WTC11 (cell line): ENCODE results near the gene INPPL1. TPM values are rescaled to one million over a fixed set of nuclear protein-coding genes. Genes with fewer than 3 reads are reported as not detected.

ENCODE experiments used
- ATAC-seq: fragments of 200-7000 bp; cut with Tn5 transposase; 2 replicates; pipeline ENCODE4 v1.10.0; 2021; ENCODE audit warnings: mild to moderate bottlenecking, moderate library complexity
- CTCF ChIA-PET: fragments of 300-600 bp; sonication (Branson Sonifier 250); formaldehyde crosslinking; loops from one replicate; lab custom pipeline; 2021; ENCODE audit warnings: antibody characterized with exemption; lab: Charles Lee
- POLR2A ChIA-PET: fragments of 350-600 bp; sonication (Branson Sonifier 250); formaldehyde crosslinking; loops from one replicate; lab custom pipeline; 2021; ENCODE audit warnings: antibody characterized with exemption; lab: Charles Lee
- DNase-seq: peaks from one replicate; pipeline ENCODE4 v3.0.0; 2021; ENCODE audit warnings: low spot score
- H3K27ac Mint-ChIP-seq: 2 replicates; pipeline ENCODE4 v1.8.0; 2021; ENCODE audit warnings: mixed read lengths
- H3K27me3 Mint-ChIP-seq: 2 replicates; pipeline ENCODE4 v1.8.0; 2021; ENCODE audit warnings: low read depth, mild to moderate bottlenecking, moderate library complexity, mixed read lengths
- H3K36me3 Mint-ChIP-seq: 2 replicates; pipeline ENCODE4 v1.8.0; 2021; ENCODE audit warnings: mixed read lengths
- H3K4me1 Mint-ChIP-seq: 2 replicates; pipeline ENCODE4 v1.8.0; 2022; ENCODE audit warnings: mixed read lengths
- H3K4me3 Mint-ChIP-seq: 2 replicates; pipeline ENCODE4 v1.8.0; 2021; ENCODE audit warnings: mild to moderate bottlenecking, moderate library complexity, mixed read lengths
- H3K9me3 Mint-ChIP-seq: 2 replicates; pipeline ENCODE4 v1.8.0; 2021; ENCODE audit warnings: mixed read lengths
- CTCF ChIP-seq: fragments of 200-600 bp; IDR thresholded peaks from 2 replicates; pipeline ENCODE4 v1.8.0; 2022; ENCODE audit warnings: antibody characterized with exemption
- E2F5 ChIP-seq: sonication (generic); formaldehyde crosslinking; IDR thresholded peaks from 2 replicates; pipeline ENCODE4 v1.8.1; 2022; ENCODE audit warnings: mild to moderate bottlenecking, moderate library complexity, missing genetic modification reagents
- ELF4 ChIP-seq: sonication (generic); formaldehyde crosslinking; IDR thresholded peaks from 2 replicates; pipeline ENCODE4 v1.8.1; 2022; ENCODE audit warnings: low read depth, mild to moderate bottlenecking, moderate library complexity, missing genetic modification reagents
- EMX1 ChIP-seq: fragments of 250-450 bp; sonication (Bioruptor Pico); IDR thresholded peaks from 2 replicates; pipeline ENCODE4 v1.8.0; 2021; ENCODE audit warnings: mild to moderate bottlenecking
- ETV6 ChIP-seq: sonication (generic); formaldehyde crosslinking; IDR thresholded peaks from 2 replicates; pipeline ENCODE4 v1.8.1; 2022; ENCODE audit warnings: mild to moderate bottlenecking, missing genetic modification reagents
- FOXK1 ChIP-seq: sonication (generic); formaldehyde crosslinking; IDR thresholded peaks from 2 replicates; pipeline ENCODE4 v1.8.0; 2022; ENCODE audit warnings: mild to moderate bottlenecking, moderate library complexity, missing genetic modification reagents
- KAT7 ChIP-seq: sonication (generic); formaldehyde crosslinking; IDR thresholded peaks from 2 replicates; pipeline ENCODE4 v1.8.1; 2023; ENCODE audit warnings: missing genetic modification reagents, mild to moderate bottlenecking, borderline replicate concordance
- NR1H2 ChIP-seq: sonication (generic); formaldehyde crosslinking; IDR thresholded peaks from 2 replicates; pipeline ENCODE4 v1.9.0; 2021; ENCODE audit warnings: mild to moderate bottlenecking, moderate library complexity, missing genetic modification reagents
- ZNF263 ChIP-seq: sonication (generic); formaldehyde crosslinking; IDR thresholded peaks from 2 replicates; pipeline ENCODE4 v1.8.1; 2022; ENCODE audit warnings: low read depth, mild to moderate bottlenecking, moderate library complexity, missing genetic modification reagents
- ZNF396 ChIP-seq: fragments of 250-450 bp; sonication (Bioruptor Pico); IDR thresholded peaks from 2 replicates; pipeline ENCODE4 v1.8.0; 2021; ENCODE audit warnings: mild to moderate bottlenecking, moderate library complexity, borderline replicate concordance
- ZNF416 ChIP-seq: fragments of 250-450 bp; sonication (Bioruptor Pico); IDR thresholded peaks from 2 replicates; pipeline ENCODE4 v1.9.0; 2021; ENCODE audit warnings: mild to moderate bottlenecking, inconsistent platforms
- ZSCAN18 ChIP-seq: fragments of 250-450 bp; sonication (Bioruptor Pico); IDR thresholded peaks from 2 replicates; pipeline ENCODE4 v2.1.2; 2022; ENCODE audit warnings: mild to moderate bottlenecking, moderate library complexity
- total RNA-seq: library from RNA; stranded (reverse); gene quantifications from 3 replicates; pipeline ENCODE4 v1.2.3, GENCODE V29; 2021
- TF ChIP-seq, protein P1 (sequence below): fragments of 250-450 bp; sonication (Bioruptor Pico); IDR thresholded peaks from 2 replicates; pipeline ENCODE4 v1.8.0; 2021; ENCODE audit warnings: mild to moderate bottlenecking
- TF ChIP-seq, protein P2 (sequence below): sonication (generic); formaldehyde crosslinking; IDR thresholded peaks from 2 replicates; pipeline ENCODE4 v1.8.1; 2022; ENCODE audit warnings: low read depth, mild to moderate bottlenecking, moderate library complexity, missing genetic modification reagents, borderline replicate concordance

The INPPL1 gene
- total RNA-seq, 1 experiment from 2014 or later, result 136 TPM

GRCh38 chr11:72241291-72241781 is 16.8 kb downstream of the INPPL1 start:
- peak overlapping the region; percentile 74; the same call in 1 of the 2 replicates for H3K4me3 Mint-ChIP-seq
- H3K27ac Mint-ChIP-seq, result no peak overlapping the region
- H3K27me3 Mint-ChIP-seq, result peaks cover 54% of the 10 kb centered on the region
- POLR2A ChIA-PET, result interaction anchor here (5.7 kb wide), 1 partner anchor 17 kb away, joined by 37 read pairs; the partner anchor contains the start of gene INPPL1
- ATAC-seq, result no peak
- H3K36me3 Mint-ChIP-seq, result peaks cover 5% of the 10 kb centered on the region; the same call in 1 of the 2 replicates
- no peaks in the 10 kb centered on the region for H3K9me3 Mint-ChIP-seq
- TF ChIP-seq ZNF263 (CRISPR knock-in tag) (no peak), ELF4 (CRISPR knock-in tag) (no peak), ZNF416 (CRISPR knock-in tag) (no peak), KAT7 (no peak), ZSCAN18 (CRISPR knock-in tag) (no peak), NR1H2 (no peak), FOXK1 (CRISPR knock-in tag) (no peak), CTCF (no peak), E2F5 (CRISPR knock-in tag) (no peak), ETV6 (no peak)
- TF ChIP-seq, protein P1, sequence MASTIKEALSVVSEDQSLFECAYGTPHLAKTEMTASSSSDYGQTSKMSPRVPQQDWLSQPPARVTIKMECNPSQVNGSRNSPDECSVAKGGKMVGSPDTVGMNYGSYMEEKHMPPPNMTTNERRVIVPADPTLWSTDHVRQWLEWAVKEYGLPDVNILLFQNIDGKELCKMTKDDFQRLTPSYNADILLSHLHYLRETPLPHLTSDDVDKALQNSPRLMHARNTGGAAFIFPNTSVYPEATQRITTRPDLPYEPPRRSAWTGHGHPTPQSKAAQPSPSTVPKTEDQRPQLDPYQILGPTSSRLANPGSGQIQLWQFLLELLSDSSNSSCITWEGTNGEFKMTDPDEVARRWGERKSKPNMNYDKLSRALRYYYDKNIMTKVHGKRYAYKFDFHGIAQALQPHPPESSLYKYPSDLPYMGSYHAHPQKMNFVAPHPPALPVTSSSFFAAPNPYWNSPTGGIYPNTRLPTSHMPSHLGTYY (CRISPR knock-in tag), result no peak
- TF ChIP-seq, all 79 proteins: peak for 0
- no peak for DNase-seq
- CTCF ChIA-PET, result interaction anchor here (0.6 to 7.5 kb wide), 7 partner anchors 19 to 216 kb away, joined by 3 to 89 read pairs (median 4); partner anchors contain the start of gene CLPB
- H3K4me1 Mint-ChIP-seq, result peaks cover 41% of the 10 kb centered on the region

DNA sequence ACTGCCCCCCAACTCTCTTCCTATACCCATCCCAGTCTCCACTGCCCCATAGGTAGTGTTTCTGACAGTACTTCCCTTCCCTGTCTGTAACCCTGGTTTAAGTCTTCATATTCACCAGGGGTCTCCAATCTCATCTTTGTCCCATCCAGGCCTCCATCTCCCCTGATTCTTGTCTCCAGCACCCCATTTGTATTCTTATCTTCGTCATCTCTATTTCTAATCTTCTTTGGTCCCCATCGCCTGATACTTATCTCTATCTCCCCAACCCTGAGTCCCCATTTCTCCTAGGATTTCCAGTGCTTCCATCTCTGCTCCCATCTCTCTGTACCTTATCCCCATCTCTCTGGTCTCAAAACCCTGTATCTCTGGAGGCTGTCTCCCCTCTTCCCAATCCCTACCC is 17.6 kb downstream of the INPPL1 start:
- TF ChIP-seq EMX1 (CRISPR knock-in tag), result no peak
- TF ChIP-seq, protein P2, sequence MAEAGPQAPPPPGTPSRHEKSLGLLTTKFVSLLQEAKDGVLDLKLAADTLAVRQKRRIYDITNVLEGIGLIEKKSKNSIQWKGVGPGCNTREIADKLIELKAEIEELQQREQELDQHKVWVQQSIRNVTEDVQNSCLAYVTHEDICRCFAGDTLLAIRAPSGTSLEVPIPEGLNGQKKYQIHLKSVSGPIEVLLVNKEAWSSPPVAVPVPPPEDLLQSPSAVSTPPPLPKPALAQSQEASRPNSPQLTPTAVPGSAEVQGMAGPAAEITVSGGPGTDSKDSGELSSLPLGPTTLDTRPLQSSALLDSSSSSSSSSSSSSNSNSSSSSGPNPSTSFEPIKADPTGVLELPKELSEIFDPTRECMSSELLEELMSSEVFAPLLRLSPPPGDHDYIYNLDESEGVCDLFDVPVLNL (CRISPR knock-in tag), result no peak
- TF ChIP-seq ZNF396 (CRISPR knock-in tag), result no peak
- TF ChIP-seq, all 79 proteins: peak for 0
- ATAC-seq, result no peak
- 0 out of 2 replicates have a peak overlapping the region, but pooled peaks have one; percentile 7 for H3K4me3 Mint-ChIP-seq

More for the DNA sequence above, 17.6 kb downstream of the INPPL1 start:
- Mint-ChIP-seq H3K36me3 (no peaks in the 10 kb centered on the region), H3K27me3 (peaks cover 54% of the 10 kb centered on the region), H3K9me3 (no peaks in the 10 kb centered on the region), H3K27ac (no peak overlapping the region), H3K4me1 (peaks cover 41% of the 10 kb centered on the region)
- CTCF ChIA-PET, result interaction anchor here (3.1 to 7.5 kb wide), 2 partner anchors 172 to 191 kb away, joined by 18 to 89 read pairs; partner anchors contain the start of gene CLPB
- POLR2A ChIA-PET, result no interaction called here
- DNase-seq, result no peak
